NCI-H187 treated with DMSO at 0.1 percent for 48 hours (cell line): ENCODE data around the gene SYNGR1.
"Not testable (repeated sequence)": the region's sequence is repeated elsewhere in the genome, so short reads cannot be mapped to it uniquely, and the experiment has no call there.

Experiments
- DNase-seq: peaks from one replicate; lab custom pipeline; 2025; lab: John Stamatoyannopoulos, UW

The SYNGR1 gene

DNA sequence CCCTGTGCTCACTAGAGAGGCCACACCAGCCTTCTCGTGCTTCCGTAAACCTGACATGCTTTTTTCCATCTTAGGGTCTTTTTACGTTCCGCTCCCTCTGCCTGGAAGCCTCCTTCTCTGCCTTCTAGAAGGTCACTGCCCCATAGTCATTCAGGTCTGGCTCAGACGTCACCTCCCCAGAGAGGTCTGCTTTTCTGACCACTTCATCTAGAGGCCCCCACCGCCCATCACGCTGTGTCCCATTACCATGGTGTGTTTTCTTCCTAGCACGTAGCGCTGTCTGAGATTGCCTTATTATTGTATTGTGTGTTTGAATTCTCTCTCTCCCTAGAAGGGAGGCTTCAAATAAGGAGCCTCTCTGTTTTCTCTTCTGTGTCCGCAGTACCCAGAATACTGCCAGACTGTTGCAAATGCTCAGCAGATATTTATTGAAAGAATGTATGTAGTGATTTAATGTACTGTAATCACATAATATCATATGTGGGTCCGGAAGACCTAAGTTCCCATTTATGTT, 59.8 kb downstream of the SYNGR1 start:
- DNase-seq, result no peak

GRCh38 chr22:39410264-39410663, 60.5 kb downstream of the SYNGR1 start:
- no peak for DNase-seq

DNA sequence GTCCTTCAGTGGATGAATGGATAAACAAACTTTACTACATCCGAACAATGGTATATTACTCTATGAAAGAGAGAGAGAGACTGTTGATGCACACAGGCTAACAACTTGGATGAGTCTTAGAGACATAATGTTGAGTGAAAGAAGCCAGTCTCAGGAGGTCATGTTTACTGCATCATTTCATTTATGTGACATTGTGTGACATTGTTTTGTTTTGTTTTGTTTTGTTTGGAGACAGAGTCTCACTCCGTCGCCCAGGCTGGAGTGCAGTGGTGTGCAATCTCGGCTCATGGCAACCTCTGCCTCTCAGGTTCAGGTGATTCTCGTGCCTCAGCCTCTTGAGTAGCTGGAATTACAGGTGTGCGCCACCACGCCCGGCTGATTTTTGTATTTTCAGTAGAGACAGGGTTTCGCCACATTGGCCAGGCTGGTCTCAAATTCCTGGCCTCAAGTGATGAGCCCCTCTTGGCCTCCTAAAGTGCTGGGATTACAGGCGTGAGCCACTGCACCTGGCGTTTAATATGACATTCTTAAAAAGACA, 62.1 kb downstream of the SYNGR1 start:
- not testable (repeated sequence) for DNase-seq

GRCh38 chr22:39413204-39413603, 63.4 kb downstream of the SYNGR1 start:
- DNase-seq, result not testable (repeated sequence)

DNA sequence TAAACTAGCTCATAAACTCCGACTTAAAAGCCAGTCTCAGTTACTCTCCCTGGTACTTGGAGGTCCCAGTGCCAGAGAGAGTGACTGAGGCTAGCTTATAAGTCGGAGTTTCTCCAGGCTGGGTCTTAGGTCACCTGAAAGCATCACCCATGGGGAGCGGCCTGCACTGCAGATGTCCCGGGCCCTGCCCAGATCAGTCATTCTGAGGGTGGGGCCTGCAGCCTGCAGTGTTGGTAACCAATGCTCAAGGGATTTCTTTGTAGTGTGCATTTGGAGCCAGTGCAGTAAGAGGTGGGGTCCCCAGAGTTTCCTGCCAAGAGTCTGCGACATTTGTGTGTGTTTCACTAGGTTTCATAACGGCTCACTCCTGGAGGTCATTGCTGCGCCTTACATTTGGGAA, 64.6 kb downstream of the SYNGR1 start:
- DNase-seq, result no peak

GRCh38 chr22:39414886-39415285, 65.1 kb downstream of the SYNGR1 start:
- DNase-seq, result no peak

GRCh38 chr22:39415506-39415905, 65.7 kb downstream of the SYNGR1 start:
- no peak for DNase-seq

DNA sequence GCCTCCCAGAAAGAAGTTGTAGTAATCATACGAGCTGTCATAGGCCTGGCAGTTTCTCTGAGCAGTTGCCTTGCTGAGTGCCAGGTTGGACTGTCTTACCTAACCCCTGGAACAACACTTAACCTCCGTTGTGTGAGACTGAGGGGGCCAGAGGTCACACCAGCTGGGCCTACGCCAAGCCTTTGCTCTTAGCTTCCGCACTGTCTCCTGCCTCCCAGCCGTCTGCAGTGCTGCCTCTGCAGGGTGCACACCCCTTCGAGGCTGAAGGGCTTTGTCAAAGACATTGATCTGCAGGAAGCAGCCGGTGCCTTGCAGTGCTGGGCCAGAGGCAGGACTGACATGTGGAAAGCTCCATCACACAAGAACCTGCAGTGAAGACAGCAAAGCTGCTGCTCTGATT, 66.5 kb downstream of the SYNGR1 start:
- DNase-seq, result no peak

DNA sequence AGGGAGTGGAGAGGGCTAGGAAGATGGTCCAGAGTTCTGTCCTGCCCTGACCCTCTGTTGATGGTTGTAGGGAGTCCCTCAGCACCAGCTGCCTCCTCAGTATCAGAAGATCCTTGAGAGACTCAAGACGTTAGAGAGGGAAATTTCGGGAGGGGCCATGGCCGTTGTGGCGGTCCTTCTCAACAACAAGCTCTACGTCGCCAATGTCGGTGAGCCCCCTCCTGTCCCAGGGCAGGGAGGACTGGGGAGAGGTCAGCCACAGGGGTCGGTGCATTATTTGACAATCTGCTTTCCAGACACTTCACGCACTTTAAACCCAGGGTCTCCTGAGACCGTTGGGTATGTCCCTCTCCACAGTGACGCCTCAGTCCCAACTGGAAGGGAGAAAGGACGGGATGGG, 67.8 kb downstream of the SYNGR1 start:
- no peak for DNase-seq

- DNase-seq, result no peak
Measured at GRCh38 chr22:39418696-39419095, 68.9 kb downstream of the SYNGR1 start.

DNA sequence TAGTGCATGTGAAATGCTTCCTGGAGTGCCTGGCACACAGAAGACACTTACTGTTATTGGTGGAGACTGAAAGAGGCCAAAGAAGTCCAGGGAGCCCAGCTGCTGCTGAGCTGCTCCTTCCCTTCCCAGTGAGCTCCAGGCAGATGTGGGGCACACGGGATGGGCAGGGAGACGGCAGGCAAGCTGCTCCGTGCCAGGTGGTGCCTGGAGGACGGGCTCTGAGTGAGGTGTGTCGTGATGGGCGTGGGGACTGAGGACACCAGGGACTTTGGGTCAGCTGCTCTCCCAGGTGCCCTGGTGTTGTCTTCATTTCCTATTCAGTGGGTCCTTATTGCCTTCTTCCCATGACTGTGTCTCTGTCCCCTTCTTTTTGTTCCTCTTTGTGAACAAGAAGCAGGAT, 69.3 kb downstream of the SYNGR1 start:
- no peak for DNase-seq

DNA sequence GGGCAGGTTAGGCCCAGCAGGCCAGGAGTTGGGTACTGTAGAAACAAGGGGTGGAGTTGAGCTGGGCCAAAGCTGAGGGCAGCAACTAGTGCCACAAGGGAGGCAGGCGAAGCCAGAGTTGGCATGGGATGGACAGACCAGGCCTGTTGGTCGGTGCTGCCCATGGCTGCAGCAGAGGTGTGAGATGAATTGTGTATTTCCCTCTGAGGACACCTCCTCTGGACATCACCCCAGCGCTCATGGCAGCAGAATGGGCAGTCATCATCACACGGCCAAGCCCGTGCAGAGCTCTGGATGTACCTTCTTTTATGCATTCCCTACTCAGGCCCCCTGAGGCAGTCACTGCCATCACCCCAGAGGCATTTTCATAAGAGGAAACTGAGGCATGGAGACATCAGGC, 70.1 kb downstream of the SYNGR1 start:
- no peak for DNase-seq

DNA sequence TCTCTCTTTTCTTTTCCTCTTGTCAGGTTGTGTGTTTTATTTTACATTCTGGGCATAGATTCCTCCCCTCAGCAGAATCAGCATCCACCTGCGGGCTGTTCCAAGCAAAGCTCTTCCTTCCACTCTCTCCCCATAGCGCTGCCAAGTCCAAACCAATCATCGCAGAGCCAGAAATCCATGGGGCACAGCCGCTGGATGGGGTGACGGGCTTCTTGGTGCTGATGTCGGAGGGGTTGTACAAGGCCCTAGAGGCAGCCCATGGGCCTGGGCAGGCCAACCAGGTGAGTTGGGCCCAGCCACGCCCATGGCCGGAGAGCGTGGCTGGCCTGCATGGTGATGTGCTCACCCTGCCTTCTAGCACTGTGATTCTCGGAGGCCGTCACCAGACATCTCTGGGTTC, 71.9 kb downstream of the SYNGR1 start:
- no peak for DNase-seq

DNA sequence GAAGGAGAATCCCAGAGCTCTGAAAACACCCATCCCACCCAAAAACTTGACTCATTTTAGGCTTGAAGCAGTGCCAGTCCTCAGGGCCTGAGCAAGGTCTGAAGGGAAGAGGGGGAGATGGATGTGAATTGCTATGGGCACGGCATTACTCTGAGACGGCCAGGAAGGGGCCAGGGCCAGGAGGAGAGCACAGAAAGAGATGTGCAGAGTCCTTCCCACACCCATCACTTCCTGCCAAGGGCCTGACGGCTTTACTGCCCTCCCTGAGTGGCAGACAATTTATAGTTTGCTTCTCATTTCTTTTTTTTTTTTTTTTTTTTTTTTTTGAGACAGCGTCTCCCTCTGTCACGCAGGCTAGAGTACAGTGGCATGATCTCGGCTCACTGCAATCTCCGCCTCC, 72.3 kb downstream of the SYNGR1 start:
- DNase-seq, result no peak

GRCh38 chr22:39422721-39423120, 72.9 kb downstream of the SYNGR1 start:
- no peak for DNase-seq

DNA sequence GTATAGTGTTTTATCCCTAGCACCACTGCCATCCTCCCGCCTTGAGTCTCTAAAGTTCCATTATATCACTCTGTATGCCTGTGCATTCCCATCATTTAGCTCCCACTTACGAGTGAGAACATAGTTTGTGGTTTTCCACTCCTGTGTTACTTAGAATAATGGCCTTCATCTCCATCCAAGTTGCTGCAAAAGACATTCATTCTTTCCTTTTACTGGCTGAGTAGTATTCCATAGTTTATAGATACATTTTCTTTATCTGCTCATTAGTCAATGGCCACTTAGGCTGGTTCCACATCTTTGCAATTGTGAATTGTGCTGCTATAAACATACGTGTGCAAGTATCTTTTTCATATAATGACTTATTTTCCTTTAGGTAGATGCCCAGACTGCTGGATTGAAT, 74.2 kb downstream of the SYNGR1 start:
- no peak for DNase-seq

DNA sequence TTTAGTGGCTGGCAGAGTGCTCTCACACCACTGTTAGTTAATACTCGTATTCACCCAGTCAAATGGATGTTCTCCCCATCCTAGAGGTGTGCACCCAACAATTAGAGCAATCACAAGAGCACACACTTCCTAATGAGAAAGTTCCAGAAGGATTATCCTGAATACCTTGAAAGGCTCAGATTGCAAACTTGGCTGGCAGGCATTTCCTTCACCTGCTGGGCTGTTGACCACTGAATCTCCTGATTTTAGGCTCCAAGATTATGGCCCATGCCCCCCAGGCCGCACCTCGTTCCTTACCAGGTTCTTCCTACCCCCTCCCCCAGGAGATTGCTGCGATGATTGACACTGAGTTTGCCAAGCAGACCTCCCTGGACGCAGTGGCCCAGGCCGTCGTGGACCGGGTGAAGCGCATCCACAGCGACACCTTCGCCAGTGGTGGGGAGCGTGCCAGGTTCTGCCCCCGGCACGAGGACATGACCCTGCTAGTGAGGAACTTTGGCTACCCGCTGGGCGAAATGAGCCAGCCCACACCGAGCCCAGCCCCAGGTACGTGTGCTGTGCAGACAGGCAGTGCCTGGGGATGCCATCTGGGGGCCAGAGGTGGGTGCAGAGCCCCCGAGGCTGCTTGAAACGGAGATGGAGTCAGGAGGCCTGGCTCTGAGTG, 76.7 kb downstream of the SYNGR1 start:
- no peak for DNase-seq

GRCh38 chr22:39427751-39428596, 78.2 kb downstream of the SYNGR1 start:
- DNase-seq, result no peak

DNA sequence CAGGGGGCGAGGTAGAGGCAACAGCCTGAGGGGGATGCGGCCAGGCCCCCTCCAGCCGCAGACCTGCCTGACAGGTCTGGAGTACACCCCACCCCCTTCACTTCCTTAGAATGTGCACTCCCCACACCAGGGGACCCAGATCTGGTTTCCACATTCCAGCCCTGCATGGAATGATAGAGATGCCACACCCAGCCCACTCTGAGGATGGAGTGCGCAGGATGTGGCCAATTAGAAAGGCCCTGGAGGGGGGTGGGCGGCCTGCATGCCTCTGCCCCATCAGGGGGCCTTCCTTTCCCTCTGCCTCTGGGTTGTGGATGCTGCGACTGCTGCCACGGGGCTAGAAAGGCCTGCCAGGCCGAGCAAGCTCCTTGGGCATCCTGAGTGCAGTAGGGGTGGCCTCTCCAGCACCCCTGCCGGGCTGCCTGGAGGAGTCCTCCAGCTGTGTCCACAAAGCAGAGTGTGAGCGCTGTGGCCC, 78.8 kb downstream of the SYNGR1 start:
- no peak for DNase-seq

GRCh38 chr22:39429186-39429585, 79.4 kb downstream of the SYNGR1 start:
- no peak for DNase-seq

GRCh38 chr22:39429916-39430575, 80.3 kb downstream of the SYNGR1 start:
- no peak for DNase-seq

DNA sequence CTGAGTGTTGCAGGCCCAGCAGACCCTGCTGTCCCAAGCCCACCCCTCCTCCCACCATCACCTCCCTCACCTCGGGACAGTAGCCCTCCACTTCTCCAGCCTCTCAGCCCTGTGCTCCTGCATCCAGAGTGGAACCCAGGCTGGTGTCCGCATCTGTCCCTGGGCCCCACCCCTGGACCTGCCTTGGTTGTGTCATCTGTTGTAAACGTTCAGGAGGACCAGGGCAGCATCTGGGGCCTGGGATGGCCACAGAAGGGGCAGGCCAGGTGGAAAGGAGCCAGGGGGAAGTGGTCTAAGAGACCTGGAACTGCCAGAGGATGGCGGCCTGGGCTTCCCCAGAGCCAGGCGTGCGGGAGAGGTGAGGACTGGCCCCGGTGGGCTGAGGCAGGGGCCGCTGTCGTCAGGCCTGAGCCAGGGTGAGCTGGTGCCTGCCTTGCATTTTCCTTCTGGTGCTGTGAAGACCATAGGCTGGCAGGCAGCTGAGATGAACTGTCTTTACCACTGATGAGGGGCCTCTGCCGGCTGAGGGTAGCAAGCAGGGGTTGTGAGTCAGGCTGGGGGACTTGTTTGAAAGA, 80.9 kb downstream of the SYNGR1 start:
- DNase-seq, result no peak
